ENCODE data around the gene CLDN34.

GRCh38 chrX:9957743-9958142, 9.4 kb upstream of the CLDN34 start:
- TF ChIP-seq JUNB (IDR thresholded peaks at IDR 0.05; ENCODE audit: unreplicated experiment), result no peak
- TF ChIP-seq POLR2AphosphoS5 (IDR thresholded peaks at IDR 0.05; ENCODE audit: low read depth), result no peak
- TF ChIP-seq ZNF462 (CRISPR knock-in tag; IDR thresholded peaks at IDR 0.05), result no peak
- peak; percentile 14 to 31; a peak in 3 of 4 replicates for TF ChIP-seq CTCF (conservative IDR thresholded peaks at IDR 0.05; ENCODE audit: low read depth in 2 of 2)
- TF ChIP-seq NANOG (IDR thresholded peaks at IDR 0.05; ENCODE audit: borderline replicate concordance), result no peak
